Upper lobe of left lung (tissue), 6 donors: Measurements from ENCODE around the gene SLC35G6. TPM values are rescaled to one million over a fixed set of nuclear protein-coding genes. Genes with fewer than 3 reads are reported as not detected.
A peak's percentile ranks its signal among the peaks of the same experiment; 100 is the strongest.
"Not testable (repeated sequence)": the region's sequence is repeated elsewhere in the genome, so short reads cannot be mapped to it uniquely, and the experiment has no call there.

Experiments used
- ATAC-seq, 2 donors: fragments of 200-7000 bp; cut with Tn5 transposase; one replicate each; pipeline ENCODE4 v1.9.1; 2022; ENCODE audit warnings: mild to moderate bottlenecking in 2 of 2, moderate library complexity in 2 of 2; ENCODE audit not compliant: low FRiP score in 2 of 2
- DNase-seq, 2 donors: peaks; one replicate each; pipeline ENCODE4 v3.0.0-alpha.2; 2019 to 2020
- H3K27ac ChIP-seq, 4 donors: fragments of 200-600 bp; sonication (generic); one replicate each; pipeline ENCODE4 v1.5.1; 2016 to 2019
- H3K27me3 ChIP-seq, 4 donors: fragments of 200-600 bp; sonication (generic); one replicate each; pipeline ENCODE4 v1.5.1; 2017 to 2019
- H3K36me3 ChIP-seq, 4 donors: fragments of 200-600 bp; sonication (generic); one replicate each; pipeline ENCODE4 v1.5.1; 2016 to 2019
- H3K4me1 ChIP-seq, 4 donors: fragments of 200-600 bp; sonication (generic); one replicate each; pipeline ENCODE4 v1.5.1; 2018 to 2019
- H3K4me3 ChIP-seq, 4 donors: fragments of 200-600 bp; sonication (generic); one replicate each; pipeline ENCODE4 v1.5.1; 2017 to 2019; ENCODE audit warnings: mild to moderate bottlenecking in 2 of 4, moderate library complexity in 1 of 4
- H3K9me3 ChIP-seq, 4 donors: fragments of 200-600 bp; sonication (generic); one replicate each; pipeline ENCODE4 v1.5.1; 2018 to 2019
- EP300 ChIP-seq, 4 donors: sonication (generic); formaldehyde crosslinking; IDR thresholded peaks; one replicate each; pipeline ENCODE4 v1.5.1; 2017; ENCODE audit warnings: antibody characterized with exemption in 4 of 4, control low read depth in 2 of 4
- POLR2A ChIP-seq, 4 donors: fragments of 450-650 bp; IDR thresholded peaks; one replicate each; pipeline ENCODE4 v1.5.1; 2016 to 2017; ENCODE audit warnings: antibody characterized with exemption in 4 of 4, mild to moderate bottlenecking in 2 of 4
- POLR2AphosphoS5 ChIP-seq, 2 donors: sonication (generic); formaldehyde crosslinking; IDR thresholded peaks; one replicate each; pipeline ENCODE4 v1.5.1; 2017; ENCODE audit warnings: antibody characterized with exemption in 2 of 2
- WGBS, 2 donors: methylation state at CpG; one replicate each; pipeline ENCODE4 v1.1.5; 2017 to 2018; 5-methylcytosine and 5-hydroxymethylcytosine counted together
- total RNA-seq, 6 donors: library from RNA; depleted of rRNA in 4 of 6; stranded (reverse); fragments of >200 nt in 4 of 6; gene quantifications; one replicate each; pipeline versions ENCODE4 v1.1.0 to v1.2.1, GENCODE V29; 2016 to 2021
- TF ChIP-seq, protein P1 (sequence below), 6 experiments: fragments of 450-650 bp in 4 of 6; fragments of 200-600 bp in 2 of 6; sonication (generic) in 2 of 6; IDR thresholded peaks; one replicate each; pipeline ENCODE4 v1.5.1; 2016 to 2019; ENCODE audit warnings: antibody characterized with exemption in 6 of 6
- donor health status: DM: no; HTN: no; CAD: no; lungs with moderate emphysema.
- donor health status: DM: no; HTN: yes; CAD: no; lungs with severe emphysema.

The SLC35G6 gene
- total RNA-seq, 6 donors from 2014 or later, result not detected

- Histone ChIP-seq H3K4me1 (peaks cover 25 to 49% (median 41%) of the 10 kb centered on the region in 4 donors), H3K36me3 (peaks cover 2 to 36% (median 27%) of the 10 kb centered on the region in 4 donors), H3K27ac (peak overlapping the region; percentile 61 to 75 (median 71)), H3K4me3 (no peak overlapping the region), H3K27me3 (no peaks in the 10 kb centered on the region), H3K9me3 (no peaks in the 10 kb centered on the region)
- 83 to 88% methylated on average over 2 to 3 of the region's 3 CpGs for WGBS, 2 donors
- no peak for ATAC-seq
- DNase-seq, result no peak
- no peak for TF ChIP-seq POLR2A (IDR thresholded peaks at IDR 0.05)
- TF ChIP-seq, protein P1, sequence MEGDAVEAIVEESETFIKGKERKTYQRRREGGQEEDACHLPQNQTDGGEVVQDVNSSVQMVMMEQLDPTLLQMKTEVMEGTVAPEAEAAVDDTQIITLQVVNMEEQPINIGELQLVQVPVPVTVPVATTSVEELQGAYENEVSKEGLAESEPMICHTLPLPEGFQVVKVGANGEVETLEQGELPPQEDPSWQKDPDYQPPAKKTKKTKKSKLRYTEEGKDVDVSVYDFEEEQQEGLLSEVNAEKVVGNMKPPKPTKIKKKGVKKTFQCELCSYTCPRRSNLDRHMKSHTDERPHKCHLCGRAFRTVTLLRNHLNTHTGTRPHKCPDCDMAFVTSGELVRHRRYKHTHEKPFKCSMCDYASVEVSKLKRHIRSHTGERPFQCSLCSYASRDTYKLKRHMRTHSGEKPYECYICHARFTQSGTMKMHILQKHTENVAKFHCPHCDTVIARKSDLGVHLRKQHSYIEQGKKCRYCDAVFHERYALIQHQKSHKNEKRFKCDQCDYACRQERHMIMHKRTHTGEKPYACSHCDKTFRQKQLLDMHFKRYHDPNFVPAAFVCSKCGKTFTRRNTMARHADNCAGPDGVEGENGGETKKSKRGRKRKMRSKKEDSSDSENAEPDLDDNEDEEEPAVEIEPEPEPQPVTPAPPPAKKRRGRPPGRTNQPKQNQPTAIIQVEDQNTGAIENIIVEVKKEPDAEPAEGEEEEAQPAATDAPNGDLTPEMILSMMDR (IDR thresholded peaks at IDR 0.05), result no peak
- no peak for TF ChIP-seq POLR2AphosphoS5 (IDR thresholded peaks at IDR 0.05)
- TF ChIP-seq EP300 (IDR thresholded peaks at IDR 0.05), result no peak
Observed at GRCh38 chr17:7467498-7467897, 13.7 kb upstream of the SLC35G6 start.

DNA sequence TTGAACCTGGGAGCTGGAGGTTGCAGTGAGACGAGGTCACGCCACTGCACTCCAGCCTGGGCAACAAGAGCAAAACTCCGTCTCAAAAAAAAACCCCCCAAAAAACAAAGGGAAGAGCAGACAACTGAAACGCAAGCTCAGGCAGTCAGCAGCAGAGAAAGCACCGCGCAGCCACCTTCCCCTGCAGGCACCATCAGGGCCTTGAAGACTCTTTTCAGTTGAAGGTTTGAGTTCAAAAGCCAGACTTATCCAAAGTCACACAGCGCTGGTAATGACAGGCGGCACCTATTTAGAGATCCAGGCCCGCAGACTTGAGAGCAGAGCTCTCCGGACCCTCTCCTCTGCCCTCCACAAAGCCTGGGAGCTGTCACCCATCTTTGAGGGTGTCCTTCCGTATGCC, 13.0 kb upstream of the SLC35G6 start:
- Histone ChIP-seq H3K27me3 (no peaks in the 10 kb centered on the region), H3K4me3 (no peak overlapping the region), H3K27ac (no peak overlapping the region), H3K4me1 (peaks cover 25 to 52% (median 41%) of the 10 kb centered on the region in 4 donors), H3K36me3 (peaks cover 0 to 28% (median 19%) of the 10 kb centered on the region in 4 donors), H3K9me3 (no peaks in the 10 kb centered on the region)
- ATAC-seq (no peak), DNase-seq (no peak)
- 88 to 98% methylated on average over 11 of the region's 11 CpGs for WGBS, 2 donors
- TF ChIP-seq, protein P1 (IDR thresholded peaks at IDR 0.05), result no peak

DNA sequence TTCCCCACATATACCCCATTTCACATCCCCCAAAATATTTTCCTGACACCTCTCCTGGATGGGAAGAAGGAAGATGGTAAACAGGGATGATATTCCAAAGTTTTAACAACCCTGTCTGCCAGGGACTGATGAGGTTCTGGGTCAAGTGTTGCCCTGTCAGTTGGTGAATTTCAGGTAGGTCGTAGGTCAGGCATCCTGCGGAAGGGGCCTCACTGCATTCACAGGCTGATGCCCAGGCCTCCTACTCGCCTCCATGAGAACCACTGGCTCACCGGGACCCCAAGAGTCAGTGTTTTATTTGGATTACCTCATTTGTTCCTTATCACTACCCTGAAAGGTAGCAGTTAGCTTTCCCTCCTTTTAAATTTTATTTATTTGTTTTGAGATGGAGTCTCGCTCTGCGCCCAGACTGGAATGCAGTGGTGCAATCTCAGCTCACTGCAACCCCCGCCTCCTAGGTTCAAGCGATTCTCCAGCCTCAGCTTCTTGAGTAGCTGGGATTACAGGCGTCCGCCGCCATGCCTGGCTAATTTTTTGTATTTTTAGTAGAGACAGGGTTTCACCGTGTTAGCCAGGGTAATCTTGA, 12.3 kb upstream of the SLC35G6 start:
- Histone ChIP-seq H3K27me3 (no peaks in the 10 kb centered on the region), H3K4me1 (peaks cover 25 to 58% (median 41%) of the 10 kb centered on the region in 4 donors), H3K36me3 (peaks cover 0 to 23% (median 13%) of the 10 kb centered on the region in 4 donors), H3K27ac (peak overlapping the region; percentile 5 to 52 (median 48)), H3K4me3 (no peak overlapping the region), H3K9me3 (no peaks in the 10 kb centered on the region)
- ATAC-seq, result no peak
- no peak for DNase-seq
- 71 to 72% methylated on average over 12 of the region's 12 CpGs for whole genome bisulfite sequencing, 2 donors
- no peak for TF ChIP-seq POLR2A (IDR thresholded peaks at IDR 0.05)
- no peak for TF ChIP-seq EP300 (IDR thresholded peaks at IDR 0.05)
- no peak for TF ChIP-seq POLR2AphosphoS5 (IDR thresholded peaks at IDR 0.05)
- TF ChIP-seq, protein P1 (IDR thresholded peaks at IDR 0.05), result no peak

GRCh38 chr17:7469843-7470242, 11.4 kb upstream of the SLC35G6 start:
- ATAC-seq, H3K9me3 ChIP-seq, H3K27me3 ChIP-seq, H3K4me3 ChIP-seq: not testable (repeated sequence)
- Histone ChIP-seq H3K27ac (peak overlapping the region in 1 of 4 donors; percentile 52), H3K36me3 (peaks cover 0 to 14% (median 9%) of the 10 kb centered on the region in 4 donors), H3K4me1 (peaks cover 26 to 67% (median 45%) of the 10 kb centered on the region in 4 donors)
- DNase-seq, result peak in 1 of 2 donors; percentile 62
- WGBS, 2 donors, result 63 to 87% methylated on average over 12 of the region's 12 CpGs

- H3K9me3 ChIP-seq, DNase-seq, H3K27me3 ChIP-seq, H3K4me3 ChIP-seq, ATAC-seq, H3K27ac ChIP-seq: not testable (repeated sequence)
- H3K36me3 ChIP-seq, result peaks cover 0 to 14% (median 9%) of the 10 kb centered on the region in 4 donors
- H3K4me1 ChIP-seq, result peaks cover 32 to 74% (median 51%) of the 10 kb centered on the region in 4 donors
- 74 to 78% methylated on average over 8 of the region's 8 CpGs for WGBS, 2 donors
Observed at GRCh38 chr17:7470457-7470973, 10.7 kb upstream of the SLC35G6 start.

DNA sequence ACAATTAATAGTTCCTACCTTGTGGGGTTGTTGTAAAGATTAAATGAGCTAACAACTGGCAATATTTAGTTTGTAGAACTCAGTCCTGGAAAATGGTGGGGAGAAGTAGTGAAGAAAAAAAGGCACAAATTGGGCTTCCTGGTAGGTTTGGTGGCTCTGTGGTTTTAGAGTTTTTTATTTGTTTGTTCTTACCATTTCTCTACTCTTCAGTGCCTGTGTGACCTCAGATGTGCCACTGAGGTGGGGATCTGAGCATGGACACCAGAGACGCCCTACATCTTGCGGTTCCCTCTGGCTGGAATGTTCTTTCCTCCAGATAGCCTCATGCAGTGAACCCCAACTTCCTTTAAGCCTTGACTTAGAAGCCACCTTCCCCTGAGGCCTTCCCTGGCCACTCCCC, 9.5 kb upstream of the SLC35G6 start:
- TF ChIP-seq, protein P1 (IDR thresholded peaks at IDR 0.05), result no peak
- no peak for TF ChIP-seq EP300 (IDR thresholded peaks at IDR 0.05)
- no peak for TF ChIP-seq POLR2AphosphoS5 (IDR thresholded peaks at IDR 0.05)
- no peak for TF ChIP-seq POLR2A (IDR thresholded peaks at IDR 0.05)
- Histone ChIP-seq H3K36me3 (peaks cover 0 to 2% (median under 1%) of the 10 kb centered on the region in 4 donors), H3K4me1 (peaks cover 33 to 74% (median 53%) of the 10 kb centered on the region in 4 donors), H3K4me3 (no peak overlapping the region), H3K27ac (peak overlapping the region in 1 of 4 donors; percentile 57), H3K9me3 (no peaks in the 10 kb centered on the region), H3K27me3 (no peaks in the 10 kb centered on the region)
- ATAC-seq (no peak), DNase-seq (no peak)
- 74 to 82% methylated on average over 2 of the region's 2 CpGs for WGBS, 2 donors

- peak overlapping the region; percentile 24 to 98 (median 97) for H3K27ac ChIP-seq
- 44 to 73% methylated on average over 7 to 8 of the region's 8 CpGs for WGBS, 2 donors
- H3K36me3 ChIP-seq, H3K27me3 ChIP-seq, H3K4me3 ChIP-seq, H3K9me3 ChIP-seq, ATAC-seq: not testable (repeated sequence)
- peak in 1 of 2 donors; percentile 81 for DNase-seq
- H3K4me1 ChIP-seq, result peaks cover 39 to 77% (median 49%) of the 10 kb centered on the region in 4 donors
Observed at GRCh38 chr17:7474767-7475166, 6.5 kb upstream of the SLC35G6 start.
